NCI-H1417 treated with DMSO at 0.1 percent for 48 hours (cell line): Measurements from ENCODE around the gene SMYD3.

Experiments
- DNase-seq: peaks from one replicate; lab custom pipeline; 2025; lab: John Stamatoyannopoulos, UW

The SMYD3 gene

GRCh38 chr1:246306415-246307037, 200.6 kb downstream of the SMYD3 start:
- DNase-seq = no peak

- DNase-seq = no peak
Measured at GRCh38 chr1:246304484-246305259, 202.4 kb downstream of the SMYD3 start.

GRCh38 chr1:246302711-246303317, 204.3 kb downstream of the SMYD3 start:
- no peak for DNase-seq

GRCh38 chr1:246302251-246302625, 204.8 kb downstream of the SMYD3 start:
- DNase-seq = no peak

- DNase-seq = no peak
Measured at GRCh38 chr1:246301553-246302250, 205.4 kb downstream of the SMYD3 start.

GRCh38 chr1:246300626-246301549, 206.2 kb downstream of the SMYD3 start:
- no peak for DNase-seq

- no peak for DNase-seq
Measured at GRCh38 chr1:246297279-246298265, 209.5 kb downstream of the SMYD3 start.

- no peak for DNase-seq
Measured at GRCh38 chr1:246295968-246296367, 211.1 kb downstream of the SMYD3 start.

- no peak for DNase-seq
Measured at GRCh38 chr1:246295340-246295739, 211.7 kb downstream of the SMYD3 start.

GRCh38 chr1:246294263-246294662, 212.8 kb downstream of the SMYD3 start:
- no peak for DNase-seq

GRCh38 chr1:246293366-246294121, 213.5 kb downstream of the SMYD3 start:
- no peak for DNase-seq

- no peak for DNase-seq
Measured at GRCh38 chr1:246292571-246292970, 214.5 kb downstream of the SMYD3 start.

GRCh38 chr1:246291127-246291526, 216.0 kb downstream of the SMYD3 start:
- no peak for DNase-seq

- no peak for DNase-seq
Measured at GRCh38 chr1:246283771-246284410, 223.2 kb downstream of the SMYD3 start.

- DNase-seq = no peak
Measured at GRCh38 chr1:246281639-246282038, 225.4 kb downstream of the SMYD3 start.

- DNase-seq = no peak
Measured at GRCh38 chr1:246281195-246281594, 225.9 kb downstream of the SMYD3 start.

- no peak for DNase-seq
Measured at GRCh38 chr1:246280551-246280950, 226.5 kb downstream of the SMYD3 start.

- DNase-seq = no peak
Measured at GRCh38 chr1:246279402-246279801, 227.7 kb downstream of the SMYD3 start.

GRCh38 chr1:246278371-246278770, 228.7 kb downstream of the SMYD3 start:
- no peak for DNase-seq
